Omental fat pad (tissue), 4 donors: ENCODE data around the gene NPC1. TPM values are rescaled to one million over a fixed set of nuclear protein-coding genes. Genes with fewer than 3 reads are reported as not detected.
"Not testable (repeated sequence)": the region's sequence is repeated elsewhere in the genome, so short reads cannot be mapped to it uniquely, and the experiment has no call there.

Experiments used
- ATAC-seq: fragments of 150-250 bp; one replicate; pipeline ENCODE4 v1.9.1; 2016; ENCODE audit warnings: mild to moderate bottlenecking, moderate library complexity; ENCODE audit not compliant: low FRiP score
- DNase-seq: peaks from one replicate; pipeline ENCODE4 v3.0.0-alpha.2; 2019; ENCODE audit warnings: low spot score
- total RNA-seq, 4 donors: library from RNA; depleted of rRNA; stranded (reverse); fragments of >200 nt; gene quantifications; one replicate each; pipeline ENCODE4 v1.1.0, GENCODE V29; 2016
- TF ChIP-seq, protein P1 (sequence below), 3 donors: fragments of 450-650 bp; IDR thresholded peaks; one replicate each; pipeline ENCODE4 v1.5.1; 2016 to 2017; ENCODE audit warnings: antibody characterized with exemption in 3 of 3, mild to moderate bottlenecking in 3 of 3, moderate library complexity in 2 of 3

Gene NPC1
- total RNA-seq, 4 donors from 2014 or later, result 49.3 to 116 (median 54.7) TPM

GRCh38 chr18:23619388-23619881 is 33.1 kb upstream of the NPC1 start:
- peak; percentile 49 for ATAC-seq
- no peak for DNase-seq
- TF ChIP-seq, protein P1, sequence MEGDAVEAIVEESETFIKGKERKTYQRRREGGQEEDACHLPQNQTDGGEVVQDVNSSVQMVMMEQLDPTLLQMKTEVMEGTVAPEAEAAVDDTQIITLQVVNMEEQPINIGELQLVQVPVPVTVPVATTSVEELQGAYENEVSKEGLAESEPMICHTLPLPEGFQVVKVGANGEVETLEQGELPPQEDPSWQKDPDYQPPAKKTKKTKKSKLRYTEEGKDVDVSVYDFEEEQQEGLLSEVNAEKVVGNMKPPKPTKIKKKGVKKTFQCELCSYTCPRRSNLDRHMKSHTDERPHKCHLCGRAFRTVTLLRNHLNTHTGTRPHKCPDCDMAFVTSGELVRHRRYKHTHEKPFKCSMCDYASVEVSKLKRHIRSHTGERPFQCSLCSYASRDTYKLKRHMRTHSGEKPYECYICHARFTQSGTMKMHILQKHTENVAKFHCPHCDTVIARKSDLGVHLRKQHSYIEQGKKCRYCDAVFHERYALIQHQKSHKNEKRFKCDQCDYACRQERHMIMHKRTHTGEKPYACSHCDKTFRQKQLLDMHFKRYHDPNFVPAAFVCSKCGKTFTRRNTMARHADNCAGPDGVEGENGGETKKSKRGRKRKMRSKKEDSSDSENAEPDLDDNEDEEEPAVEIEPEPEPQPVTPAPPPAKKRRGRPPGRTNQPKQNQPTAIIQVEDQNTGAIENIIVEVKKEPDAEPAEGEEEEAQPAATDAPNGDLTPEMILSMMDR (IDR thresholded peaks at IDR 0.05), result no peak

DNA sequence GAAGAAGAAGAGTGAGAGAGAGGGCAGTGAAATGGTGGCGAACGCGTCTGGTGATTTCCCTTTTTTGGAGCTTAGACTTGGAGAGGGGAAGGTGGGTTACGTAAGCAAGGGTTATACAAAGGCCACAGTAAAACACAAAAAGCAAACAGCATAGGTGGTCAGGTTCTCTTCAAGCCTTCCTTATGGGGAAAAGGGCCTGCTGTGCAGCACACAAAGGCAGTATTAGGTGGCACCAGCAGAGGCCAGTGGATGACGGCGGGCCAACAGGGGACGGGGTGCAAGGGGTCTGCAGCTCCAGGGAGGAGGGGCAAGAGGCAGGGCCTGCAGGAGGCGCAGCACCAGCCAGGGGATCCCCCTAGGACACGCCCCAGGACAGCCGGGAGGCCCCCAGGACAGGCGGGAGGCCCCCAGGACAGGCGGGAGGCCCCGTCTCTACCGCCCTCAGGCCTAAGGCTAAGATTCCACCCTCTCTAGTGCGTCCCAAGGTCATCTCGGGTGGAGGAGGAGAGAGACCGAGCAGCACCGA is 32.6 kb upstream of the NPC1 start:
- ATAC-seq (peak; percentile 83), DNase-seq (no peak)
- TF ChIP-seq, protein P1 (IDR thresholded peaks at IDR 0.05), result no peak

- TF ChIP-seq, protein P1 (IDR thresholded peaks at IDR 0.05), result no peak
- no peak for ATAC-seq
- no peak for DNase-seq
Observed at GRCh38 chr18:23617412-23618014, 31.2 kb upstream of the NPC1 start.

DNA sequence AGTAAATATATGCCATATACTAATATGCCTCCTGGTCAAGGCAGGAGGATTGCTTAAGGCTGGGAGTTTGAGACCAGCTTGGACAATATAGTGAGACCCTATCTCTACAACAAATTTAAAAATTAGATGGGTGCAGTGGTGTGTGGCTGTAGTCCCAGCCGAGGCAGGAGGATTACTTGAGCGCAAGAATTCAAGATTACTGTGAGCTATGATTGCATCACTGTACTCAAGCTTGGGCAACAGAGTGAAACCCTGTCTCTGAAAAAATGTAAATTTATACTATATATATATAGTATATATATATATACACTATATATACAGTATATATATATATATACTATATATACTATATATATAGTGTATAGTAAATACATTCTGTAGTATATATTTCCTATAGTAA is 30.0 kb upstream of the NPC1 start:
- ATAC-seq, result no peak
- TF ChIP-seq, protein P1 (IDR thresholded peaks at IDR 0.05), result no peak
- no peak for DNase-seq

- ATAC-seq, result no peak
- TF ChIP-seq, protein P1 (IDR thresholded peaks at IDR 0.05), result no peak
- no peak for DNase-seq
Observed at GRCh38 chr18:23614891-23615290, 28.6 kb upstream of the NPC1 start.

DNA sequence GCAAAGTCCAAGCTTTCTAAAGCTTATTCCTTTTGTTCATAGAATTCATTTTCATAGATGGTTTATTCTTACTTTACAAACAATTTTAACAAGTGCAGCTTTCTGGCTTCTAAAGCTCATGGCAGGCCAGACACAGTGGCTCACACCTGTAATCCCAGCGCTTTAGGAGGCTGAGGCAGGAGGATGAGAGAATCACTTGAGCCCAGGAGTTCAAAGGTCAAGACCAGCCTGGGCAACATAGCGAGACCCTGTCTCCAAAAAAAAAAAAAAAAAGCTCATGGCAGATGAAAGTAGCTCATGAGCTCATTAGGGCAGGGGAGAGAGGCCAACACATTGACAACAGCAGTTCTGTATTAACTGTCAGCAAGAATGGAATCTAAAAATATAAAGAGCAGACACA is 28.1 kb upstream of the NPC1 start:
- DNase-seq (no peak), ATAC-seq (no peak)
- TF ChIP-seq, protein P1 (IDR thresholded peaks at IDR 0.05), result no peak

DNA sequence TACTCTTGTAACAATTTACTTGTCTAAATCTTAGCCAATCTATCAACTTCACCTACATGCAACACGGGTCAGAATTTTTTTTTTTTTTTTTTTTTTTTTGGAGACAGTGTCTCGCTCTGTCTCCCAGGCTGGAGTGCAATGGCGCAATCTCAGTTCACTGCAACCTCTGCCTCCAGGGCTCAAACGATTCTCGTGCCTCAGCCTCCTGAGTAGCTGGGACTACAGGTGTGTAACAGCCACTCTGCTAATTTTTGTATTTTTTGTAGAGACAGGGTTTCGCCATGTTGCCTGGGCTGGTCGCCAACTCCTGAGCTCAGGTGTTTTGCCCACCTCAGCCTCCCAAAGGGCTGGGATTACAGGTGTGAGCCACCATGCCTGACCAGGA is 26.8 kb upstream of the NPC1 start:
- ATAC-seq, DNase-seq: not testable (repeated sequence)
